Neural cell (in vitro differentiated cells): ENCODE results near the gene AZU1.
"Not testable (repeated sequence)": the region's sequence is repeated elsewhere in the genome, so short reads cannot be mapped to it uniquely, and the experiment has no call there.

Experiments
- CTCF ChIP-seq: fragments of 450-650 bp; IDR thresholded peaks from 2 replicates; pipeline ENCODE4 v1.5.1; 2014; ENCODE audit warnings: antibody characterized with exemption, mild to moderate bottlenecking, moderate library complexity; ENCODE audit not compliant: poor library complexity, severe bottlenecking
- EP300 ChIP-seq: fragments of 450-650 bp; conservative IDR thresholded peaks from 2 replicates; pipeline ENCODE4 v1.6.1; 2014; ENCODE audit warnings: antibody characterized with exemption, mild to moderate bottlenecking, moderate library complexity; ENCODE audit not compliant: poor library complexity, severe bottlenecking
- POLR2AphosphoS5 ChIP-seq: IDR thresholded peaks from 2 replicates; pipeline ENCODE4 v1.6.1; 2012
- RAD21 ChIP-seq: fragments of 450-650 bp; conservative IDR thresholded peaks from 2 replicates; pipeline ENCODE4 v1.6.1; 2014; ENCODE audit warnings: antibody characterized with exemption, mild to moderate bottlenecking, moderate library complexity
- SMC3 ChIP-seq: fragments of 450-650 bp; conservative IDR thresholded peaks from 2 replicates; pipeline ENCODE4 v1.6.1; 2014; ENCODE audit warnings: antibody characterized with exemption, mild to moderate bottlenecking, moderate library complexity; ENCODE audit not compliant: poor library complexity

GRCh38 chr19:878751-879561 is 51.3 kb downstream of the AZU1 start:
- not testable (repeated sequence) for TF ChIP-seq CTCF, EP300, POLR2AphosphoS5, SMC3, RAD21
